ENCODE data around the gene GPR75.

GPR75 gene

DNA sequence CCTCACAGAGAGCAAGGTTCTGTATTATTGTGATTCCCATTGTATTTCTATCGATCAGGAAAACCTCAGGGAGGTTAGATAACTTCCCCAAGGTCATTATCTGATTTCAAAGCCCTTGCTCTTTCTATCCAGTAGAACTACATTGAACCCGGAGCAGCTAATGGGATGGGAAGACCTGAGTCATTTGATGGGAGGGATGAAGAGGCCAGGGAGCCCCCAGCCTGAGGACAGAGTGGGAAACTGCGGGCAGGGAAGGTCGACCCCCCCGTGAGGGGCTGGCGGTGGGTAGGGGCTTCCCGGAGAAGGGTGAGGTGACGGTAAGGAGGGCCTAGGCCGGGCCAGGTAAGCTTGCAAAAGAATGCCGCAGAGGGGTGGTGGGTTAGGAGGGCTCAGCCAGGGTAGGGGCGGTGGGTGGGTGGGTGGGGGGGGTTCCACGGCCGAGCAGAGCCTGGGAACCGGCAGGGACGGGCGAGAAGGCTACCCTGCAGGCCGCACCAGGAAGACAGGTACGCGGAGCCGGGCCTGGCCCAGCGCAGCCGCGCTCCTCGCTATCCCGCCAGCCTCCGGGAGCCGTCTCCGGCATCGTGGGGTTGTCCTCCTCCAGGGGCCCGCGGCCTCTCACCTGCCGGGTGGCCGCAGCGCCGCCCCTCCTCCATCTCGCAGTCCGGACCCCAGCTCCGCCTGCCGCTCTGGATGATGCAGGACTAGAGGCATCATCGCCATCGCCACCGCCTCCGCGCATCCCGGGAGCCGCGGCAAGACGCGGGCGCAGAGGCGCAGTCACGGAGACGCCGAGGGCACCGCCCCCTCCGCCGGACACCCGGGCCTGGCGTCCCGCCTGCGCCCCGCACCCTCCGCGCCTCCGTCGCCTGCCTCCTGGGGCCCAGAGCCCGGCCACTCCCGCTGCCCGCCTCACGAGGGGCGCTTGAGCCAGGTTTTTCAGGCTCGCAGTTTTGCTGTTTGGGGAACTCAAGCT is at the start of gene GPR75:
GPR75 (minus strand) TSS at position 762 of the 976 bp plus-strand sequence. CDS start 5,211 bp downstream, outside the sequence.
- in situ Hi-C loops (cut with HindIII; ENCODE audit: low sequenced_read_pairs), result no loop called here

GRCh38 chr2:53907582-53907981 is 47.8 kb upstream of the GPR75 start:
- in situ Hi-C loops (cut with HindIII; ENCODE audit: low sequenced_read_pairs), result loop anchor here (5.0 kb wide), 1 partner anchor 35 kb away; no protein-coding TSS in a partner anchor

DNA sequence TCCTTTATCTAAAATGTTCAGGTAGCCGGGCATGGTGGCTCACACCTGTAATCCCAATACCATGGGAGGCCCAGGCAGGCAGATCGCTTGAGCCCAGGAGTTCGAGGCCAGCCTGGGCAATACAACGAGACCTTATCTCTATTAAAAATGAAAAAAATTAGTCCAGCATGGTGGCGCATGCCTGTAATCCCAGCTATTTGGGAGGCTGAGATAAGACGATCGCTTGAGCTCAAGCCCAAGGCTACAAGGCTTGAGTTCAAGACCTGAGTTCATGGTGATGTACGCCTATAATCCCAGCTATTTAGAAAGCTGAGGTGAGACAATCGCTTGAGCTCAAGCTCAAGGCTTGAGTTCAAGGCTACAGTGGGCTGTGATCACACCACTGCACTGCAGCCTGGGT is 45.6 kb upstream of the GPR75 start:
- in situ Hi-C loops (cut with HindIII; ENCODE audit: low sequenced_read_pairs), result loop anchor here (5.0 kb wide), 1 partner anchor 37 kb away; no protein-coding TSS in a partner anchor

DNA sequence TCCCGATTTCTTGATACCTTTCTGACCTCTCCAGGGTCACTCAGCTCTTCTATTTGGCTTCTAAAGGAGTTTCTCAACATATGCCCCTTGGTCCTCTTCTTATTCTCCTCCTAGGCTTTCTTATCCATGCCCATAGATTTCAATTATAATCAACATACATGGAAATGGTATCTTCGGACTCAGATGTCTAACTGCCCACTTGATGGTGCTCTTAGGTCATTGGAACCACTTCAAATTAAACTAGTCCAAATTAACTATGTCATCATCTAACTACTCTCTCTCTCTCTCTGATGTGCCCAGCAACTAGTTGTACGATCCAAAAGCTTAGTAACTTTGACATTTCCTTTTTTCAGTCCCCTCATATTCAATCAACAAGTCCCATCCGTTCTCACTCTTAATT is 43.2 kb upstream of the GPR75 start:
- in situ Hi-C loops (cut with HindIII; ENCODE audit: low sequenced_read_pairs), result no loop called here

DNA sequence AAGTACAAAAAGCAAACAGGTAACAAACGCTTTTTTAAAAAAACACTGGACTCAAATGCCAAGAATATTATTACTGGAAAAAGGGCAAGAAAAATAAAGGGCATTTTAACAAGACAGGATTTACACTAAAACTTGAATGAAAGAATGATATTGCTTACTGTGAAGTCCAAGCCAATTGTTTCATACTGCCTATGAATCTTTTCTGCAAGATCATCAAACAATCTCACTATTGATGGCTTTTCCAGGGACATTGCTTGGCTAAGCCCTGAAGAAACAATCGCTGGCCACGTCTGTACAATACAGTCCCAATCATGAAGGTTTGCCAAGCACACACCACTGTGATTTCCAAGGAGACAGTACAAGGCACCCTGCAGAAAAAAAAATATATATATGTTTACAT is 41.4 kb upstream of the GPR75 start:
- in situ Hi-C loops (cut with HindIII; ENCODE audit: low sequenced_read_pairs), result no loop called here

GRCh38 chr2:53896864-53897263 is 37.1 kb upstream of the GPR75 start:
- in situ Hi-C loops (cut with HindIII; ENCODE audit: low sequenced_read_pairs), result no loop called here

GRCh38 chr2:53886406-53887280 is 26.9 kb upstream of the GPR75 start:
- in situ Hi-C loops (cut with HindIII; ENCODE audit: low sequenced_read_pairs), result no loop called here

GRCh38 chr2:53884883-53885282 is 25.1 kb upstream of the GPR75 start:
- in situ Hi-C loops (cut with HindIII; ENCODE audit: low sequenced_read_pairs), result no loop called here

GRCh38 chr2:53881986-53882385 is 22.2 kb upstream of the GPR75 start:
- in situ Hi-C loops (cut with HindIII; ENCODE audit: low sequenced_read_pairs), result no loop called here

DNA sequence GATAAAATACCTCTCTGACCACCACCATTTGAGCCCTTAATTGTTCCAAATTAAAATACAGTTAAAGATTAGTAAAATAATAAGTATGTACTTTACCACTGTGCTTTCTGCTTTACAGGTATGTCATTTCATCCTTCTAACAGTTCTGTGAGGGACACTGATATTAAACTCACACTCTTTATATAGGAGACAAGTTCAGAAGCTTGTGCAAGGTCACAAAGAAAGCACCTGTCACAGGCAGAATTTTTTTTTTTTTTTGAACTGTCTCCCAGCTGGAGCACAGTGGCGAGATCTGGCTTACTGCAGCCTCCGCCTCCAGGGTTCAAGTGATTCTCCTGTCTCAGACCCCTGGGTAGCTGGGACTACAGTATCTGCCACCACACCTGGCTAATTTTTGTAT is 21.6 kb upstream of the GPR75 start:
- in situ Hi-C loops (cut with HindIII; ENCODE audit: low sequenced_read_pairs), result no loop called here

GRCh38 chr2:53880756-53881155 is 21.0 kb upstream of the GPR75 start:
- in situ Hi-C loops (cut with HindIII; ENCODE audit: low sequenced_read_pairs), result no loop called here

- in situ Hi-C loops (cut with HindIII; ENCODE audit: low sequenced_read_pairs), result no loop called here
Measured at GRCh38 chr2:53877556-53877955, 17.8 kb upstream of the GPR75 start.

DNA sequence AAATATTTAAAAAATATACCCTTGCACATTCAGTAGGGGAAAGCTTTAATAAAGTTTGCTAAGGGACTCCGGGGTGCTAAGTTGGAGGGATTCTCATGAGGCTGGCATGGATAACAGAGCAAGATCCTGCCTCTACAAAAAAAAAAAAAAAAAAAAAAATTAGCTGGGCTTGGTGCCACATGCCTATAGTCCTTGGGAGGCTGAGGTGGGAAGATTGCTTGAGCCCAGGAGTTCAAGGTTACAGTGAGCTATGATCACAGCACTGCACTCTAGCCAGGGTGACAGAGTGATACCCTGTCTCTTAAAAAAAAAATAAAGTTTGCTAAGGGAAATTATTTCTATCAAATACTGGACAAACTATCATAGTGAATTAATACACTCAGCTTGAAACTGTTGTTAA is 17.3 kb upstream of the GPR75 start:
- in situ Hi-C loops (cut with HindIII; ENCODE audit: low sequenced_read_pairs), result no loop called here

DNA sequence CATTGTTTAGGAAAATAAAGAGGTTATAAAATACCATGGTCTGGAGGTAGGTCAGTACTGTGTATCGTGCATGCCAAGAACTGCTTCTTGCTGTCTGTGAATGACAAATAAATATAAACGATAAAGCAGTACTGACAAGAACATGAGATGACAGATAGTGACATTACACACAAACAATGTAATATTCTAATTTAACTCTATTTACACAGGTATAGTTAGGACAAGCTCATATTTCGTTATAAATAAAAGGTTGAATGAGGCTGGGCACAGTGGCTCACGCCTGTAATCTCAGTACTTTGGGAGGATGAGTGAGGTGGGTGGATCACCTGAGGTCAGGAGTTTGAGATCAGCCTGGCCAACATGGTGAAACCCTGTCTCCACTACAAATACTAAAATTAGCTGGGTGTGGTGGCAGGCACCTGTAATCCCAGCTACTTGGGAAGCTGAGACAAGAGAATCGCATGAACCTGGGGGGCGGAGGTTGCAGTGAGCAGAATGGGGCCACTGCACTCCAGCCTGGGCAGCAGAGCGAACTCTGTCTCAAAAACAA is 14.7 kb upstream of the GPR75 start:
- in situ Hi-C loops (cut with HindIII; ENCODE audit: low sequenced_read_pairs), result no loop called here

- in situ Hi-C loops (cut with HindIII; ENCODE audit: low sequenced_read_pairs), result no loop called here
Measured at GRCh38 chr2:53867773-53868172, 8.0 kb upstream of the GPR75 start.

DNA sequence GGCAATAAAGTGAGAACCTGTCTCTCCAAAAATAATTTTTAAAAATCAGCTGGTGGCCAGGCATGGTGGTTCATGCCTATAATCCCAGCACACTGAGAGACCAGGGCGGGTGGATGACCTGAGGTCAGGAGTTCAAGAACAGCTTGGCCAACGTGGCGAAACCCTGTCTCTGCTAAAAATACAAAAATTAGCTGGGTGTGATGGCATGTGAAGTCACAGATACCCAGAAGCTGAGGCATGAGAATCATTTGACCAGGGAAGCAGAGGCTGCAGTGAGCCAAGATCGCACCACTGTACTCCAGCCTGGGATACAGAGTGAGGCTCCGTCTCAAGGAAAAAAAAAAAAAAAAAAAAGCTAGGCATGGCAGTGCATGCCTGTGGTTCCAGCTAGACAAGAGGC is 7.4 kb upstream of the GPR75 start:
- in situ Hi-C loops (cut with HindIII; ENCODE audit: low sequenced_read_pairs), result no loop called here

GRCh38 chr2:53865962-53866361 is 6.2 kb upstream of the GPR75 start:
- in situ Hi-C loops (cut with HindIII; ENCODE audit: low sequenced_read_pairs), result no loop called here

DNA sequence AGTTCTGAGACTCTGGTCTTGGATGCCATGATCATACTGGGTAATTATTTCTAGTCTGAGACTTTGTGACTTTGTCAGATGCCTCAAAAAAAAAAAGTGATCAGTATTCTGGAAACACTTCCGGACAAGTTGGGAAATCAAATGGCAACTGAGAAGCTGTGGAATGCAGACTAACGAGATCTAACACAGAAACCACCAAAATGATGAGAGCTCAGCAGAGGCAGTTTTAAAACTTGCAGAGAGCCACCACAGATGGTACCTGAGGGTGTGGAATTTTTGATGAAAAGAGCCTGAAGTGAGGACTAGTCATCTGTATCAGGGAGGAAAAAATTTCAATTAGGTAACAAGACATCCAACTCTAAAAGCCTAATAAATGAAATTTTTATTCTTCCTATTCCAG is 5.5 kb upstream of the GPR75 start:
- in situ Hi-C loops (cut with HindIII; ENCODE audit: low sequenced_read_pairs), result no loop called here

- in situ Hi-C loops (cut with HindIII; ENCODE audit: low sequenced_read_pairs), result no loop called here
Measured at GRCh38 chr2:53863538-53864227, 3.9 kb upstream of the GPR75 start.

DNA sequence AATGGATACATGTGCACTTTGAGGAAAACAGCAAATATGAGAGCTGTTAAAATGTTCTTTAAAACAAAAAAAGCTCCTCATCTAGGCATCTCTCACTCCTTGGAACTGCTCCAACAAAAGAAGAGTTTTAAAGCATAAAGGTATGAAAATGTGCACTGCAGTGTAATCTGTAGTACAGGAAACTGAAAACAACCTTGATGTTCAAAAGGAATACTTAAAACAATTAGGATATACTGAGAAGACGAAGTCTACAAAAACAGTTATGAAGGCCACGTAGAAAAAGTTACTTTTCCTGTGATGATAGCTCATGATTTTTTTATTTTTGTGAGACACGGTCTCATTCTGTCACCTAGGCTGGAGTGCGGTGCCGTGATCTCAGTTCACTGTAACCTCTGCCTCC is 2.1 kb upstream of the GPR75 start:
- in situ Hi-C loops (cut with HindIII; ENCODE audit: low sequenced_read_pairs), result no loop called here

- in situ Hi-C loops (cut with HindIII; ENCODE audit: low sequenced_read_pairs), result no loop called here
Measured at GRCh38 chr2:53856272-53856671, 3.5 kb downstream of the GPR75 start.
